Measurements from ENCODE around the gene SPOCK1.
A peak's percentile ranks its signal among the peaks of the same experiment; 100 is the strongest.

The SPOCK1 gene

DNA sequence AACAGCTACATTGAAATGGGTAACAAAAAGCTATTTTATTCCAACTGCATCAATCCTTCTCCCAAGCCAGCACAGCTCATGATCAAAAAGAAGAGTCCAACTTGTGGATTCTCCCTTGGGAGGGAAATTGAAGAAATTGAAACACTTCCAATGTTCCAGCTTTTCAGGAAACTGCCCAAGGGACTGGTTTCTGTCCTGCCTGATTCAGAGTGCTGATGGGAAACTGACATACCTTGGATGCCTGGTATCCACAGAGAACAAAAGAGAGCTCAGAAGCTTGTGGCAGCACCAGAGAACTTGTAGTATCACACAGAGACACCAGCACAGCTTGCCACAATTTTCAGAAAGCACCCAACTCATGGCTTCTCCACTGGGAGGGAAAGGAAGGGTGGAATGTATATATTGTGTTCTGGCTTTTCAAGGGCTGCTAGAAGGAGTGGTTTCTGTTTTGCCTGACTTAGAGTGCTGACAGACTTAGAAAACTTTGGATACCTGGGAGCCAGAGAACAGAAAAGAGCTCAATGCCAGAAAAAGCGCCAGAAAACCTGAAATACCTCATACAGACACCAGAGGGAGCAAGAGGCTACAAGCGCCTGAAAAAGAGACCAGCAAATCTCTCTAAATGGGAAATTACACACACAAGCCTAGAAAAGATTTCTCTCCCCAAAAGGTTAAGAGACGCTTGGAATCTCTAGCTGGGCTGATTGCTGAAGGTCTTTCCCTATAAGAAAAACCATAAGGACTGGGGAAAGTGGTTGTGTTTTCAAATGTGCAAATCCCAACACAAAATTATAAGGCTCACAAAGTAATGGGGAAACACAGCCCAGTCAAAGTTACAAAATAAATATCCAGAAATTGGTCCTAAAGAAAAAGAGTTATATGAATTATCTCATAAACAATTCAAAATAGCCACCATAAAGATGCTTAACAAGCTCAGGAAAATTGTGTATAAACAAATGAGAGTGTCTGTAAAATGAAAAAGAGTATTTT is 178.8 kb downstream of the SPOCK1 start:
- DNase-seq, result peak; percentile 20

DNA sequence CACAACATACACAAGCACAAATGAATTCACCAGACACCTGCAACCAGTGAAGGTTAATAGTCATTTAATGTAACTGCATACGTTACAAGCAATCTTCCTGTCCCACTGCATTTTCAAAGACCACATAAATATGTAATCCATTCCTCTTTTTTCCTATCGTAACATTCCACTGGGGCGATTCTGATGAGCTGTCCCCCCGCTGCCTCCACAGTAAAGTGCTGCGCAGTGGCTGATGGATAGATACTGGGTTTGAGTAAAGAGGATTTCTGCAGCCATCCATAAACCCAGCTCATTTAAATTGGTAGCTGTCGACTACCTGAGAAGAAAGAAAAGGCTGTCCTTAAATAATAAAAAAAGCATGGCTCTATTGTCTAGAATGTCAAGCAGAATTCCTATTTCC is 181.1 kb downstream of the SPOCK1 start:
- DNase-seq, result no peak

DNA sequence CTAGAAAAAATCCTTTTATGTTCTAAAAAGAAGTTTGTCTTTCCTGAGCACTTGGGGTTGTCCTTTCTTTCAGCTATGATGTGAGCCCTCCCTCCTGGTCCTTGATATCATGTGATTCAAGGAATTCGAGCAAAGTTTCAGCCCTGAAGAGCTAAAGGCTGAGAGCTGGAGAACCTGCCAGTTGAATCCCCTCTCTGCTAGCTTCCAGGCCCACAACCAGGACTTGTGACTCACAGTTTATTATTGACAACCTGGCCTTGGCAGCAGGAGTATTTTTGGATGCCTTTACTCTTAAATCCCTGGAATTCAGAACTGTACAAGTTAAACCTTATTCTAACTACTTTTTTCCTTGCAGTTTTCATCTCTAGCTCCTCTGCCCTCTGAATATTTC is 182.8 kb downstream of the SPOCK1 start:
- DNase-seq, result no peak

DNA sequence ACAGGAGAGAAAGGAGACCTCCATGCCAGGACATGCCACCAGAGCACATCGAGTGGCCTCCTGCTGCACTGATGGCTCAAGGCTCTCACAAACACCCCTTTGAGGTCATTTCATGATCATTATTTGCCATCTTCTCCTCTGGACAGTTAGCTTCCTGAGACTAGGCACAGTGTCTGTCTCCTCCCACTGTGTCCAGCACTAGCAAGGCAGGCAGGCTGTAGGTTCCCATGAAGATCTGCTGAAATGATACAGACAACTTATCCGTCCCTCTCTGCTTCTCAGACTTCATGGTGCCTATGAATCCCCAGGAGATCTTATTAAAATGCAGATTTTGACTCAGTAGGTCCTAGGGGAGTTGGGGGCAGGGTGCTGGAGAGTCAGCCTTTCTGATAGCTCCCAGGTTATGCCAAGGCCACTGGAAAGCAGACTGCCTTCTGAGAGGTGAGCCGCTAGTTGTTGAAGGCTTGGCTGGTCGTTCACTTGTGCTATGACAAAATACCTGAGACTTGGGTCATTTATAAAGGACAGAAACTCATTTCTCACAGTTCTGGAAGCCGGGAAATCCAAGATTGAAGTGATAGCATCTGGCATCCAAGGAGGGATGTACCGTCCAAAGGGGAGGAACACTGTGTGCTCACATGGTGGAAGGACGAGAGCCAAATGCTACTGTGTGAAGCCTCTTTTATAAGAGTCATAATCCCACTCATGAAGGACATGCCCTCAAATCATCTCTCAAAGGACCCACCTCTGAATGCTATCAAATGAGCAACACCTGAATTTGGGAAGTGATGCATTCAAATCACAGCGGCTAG is 183.4 kb downstream of the SPOCK1 start:
- no peak for DNase-seq

DNA sequence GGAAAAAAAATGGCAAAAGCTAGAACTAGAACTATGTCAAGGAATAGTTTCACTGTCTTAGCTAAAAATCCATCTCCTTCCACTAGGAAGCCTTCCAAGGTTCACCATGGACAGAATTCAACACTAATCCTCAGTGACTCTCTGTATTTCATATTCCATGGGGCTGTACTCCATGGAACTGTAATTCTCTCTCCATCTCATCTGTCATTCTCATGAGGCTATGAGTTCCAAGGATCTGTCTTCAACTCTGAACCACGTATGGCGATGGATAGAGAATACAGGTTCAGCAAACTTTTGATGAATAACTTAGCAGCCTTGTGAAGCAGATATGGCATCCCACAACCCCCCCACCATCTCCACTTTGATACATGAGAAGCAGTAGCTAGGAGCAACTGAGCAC is 184.0 kb downstream of the SPOCK1 start:
- DNase-seq, result no peak

DNA sequence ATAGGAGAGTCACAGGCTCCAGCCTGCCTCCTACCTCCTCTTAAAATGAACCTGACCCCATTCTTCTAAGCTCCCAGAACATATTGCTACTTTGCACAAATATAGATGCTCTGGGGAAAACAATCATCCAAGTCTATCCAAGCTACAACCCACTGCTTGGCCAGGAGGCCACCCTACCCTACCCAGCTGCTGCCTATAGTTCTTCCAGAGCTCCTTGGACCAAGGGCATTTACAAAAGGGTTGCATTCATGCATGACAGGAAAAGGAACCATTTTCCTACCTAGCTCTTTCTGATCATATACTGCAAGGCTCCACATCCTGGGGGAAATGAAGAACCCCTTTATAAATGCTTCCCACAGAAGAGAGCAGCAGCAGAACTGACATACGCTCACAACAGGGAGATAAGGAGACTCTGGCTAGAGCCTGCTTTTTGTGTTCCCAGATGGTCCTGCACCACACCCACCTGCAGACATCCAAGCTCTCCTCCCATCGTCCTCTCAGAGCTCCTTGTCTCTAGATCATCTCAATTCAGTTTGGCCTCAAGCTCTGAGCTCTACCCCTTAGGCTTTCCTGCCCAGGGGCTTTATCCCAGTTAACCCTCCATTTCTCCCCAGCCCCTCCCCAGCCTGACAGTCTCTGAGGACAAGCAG is 185.5 kb downstream of the SPOCK1 start:
- no peak for DNase-seq

DNA sequence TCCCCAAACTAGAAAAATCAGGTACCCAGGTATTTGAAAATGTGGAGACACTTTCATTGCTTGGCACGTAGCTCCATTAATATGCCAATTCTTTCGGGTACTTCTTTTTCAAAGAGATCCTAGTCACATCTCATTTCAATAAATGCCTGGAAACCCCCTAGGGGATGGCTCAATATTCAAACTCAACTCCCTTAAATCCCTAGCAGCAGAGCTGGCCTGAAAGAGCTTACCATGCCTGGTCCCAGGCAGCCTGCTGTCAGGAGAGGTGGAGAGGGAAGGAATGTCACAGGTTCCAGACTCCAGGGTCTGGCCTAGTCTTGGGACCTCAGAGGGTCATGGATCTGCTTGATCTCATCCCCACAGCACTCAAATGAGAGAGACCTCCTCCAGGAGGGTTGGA is 187.1 kb downstream of the SPOCK1 start:
- DNase-seq, result no peak

DNA sequence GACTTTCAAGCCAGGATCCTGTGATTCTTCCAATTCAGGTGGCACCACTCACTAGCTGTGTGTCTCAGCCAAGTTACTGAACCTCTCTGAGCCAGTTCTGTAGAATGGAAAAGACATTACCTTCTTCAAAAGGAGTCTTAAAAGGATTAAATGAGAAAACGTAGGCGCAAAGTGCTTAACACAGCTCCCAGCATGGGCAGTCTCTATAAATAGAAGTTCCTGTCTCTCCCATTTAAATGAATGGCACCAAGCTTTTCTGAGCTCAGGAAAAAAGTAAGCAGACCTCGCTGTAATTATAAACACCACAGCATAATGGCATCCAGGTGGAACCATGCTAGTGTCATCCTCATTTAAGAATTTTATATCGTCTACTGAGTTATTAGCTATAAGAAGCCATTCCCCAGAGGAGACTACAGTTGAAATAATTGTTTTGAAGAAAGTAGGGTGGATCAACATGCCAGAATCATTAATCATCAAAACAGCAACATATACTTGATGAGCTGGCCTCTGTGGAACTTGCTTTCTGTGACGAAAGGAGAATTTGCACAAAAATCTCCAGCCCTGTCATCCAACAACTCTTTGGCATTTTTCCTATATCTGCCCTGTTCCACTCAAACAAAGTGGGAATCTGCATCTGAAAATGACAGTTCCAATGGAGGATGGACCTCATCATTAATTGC is 188.9 kb downstream of the SPOCK1 start:
- DNase-seq, result no peak

DNA sequence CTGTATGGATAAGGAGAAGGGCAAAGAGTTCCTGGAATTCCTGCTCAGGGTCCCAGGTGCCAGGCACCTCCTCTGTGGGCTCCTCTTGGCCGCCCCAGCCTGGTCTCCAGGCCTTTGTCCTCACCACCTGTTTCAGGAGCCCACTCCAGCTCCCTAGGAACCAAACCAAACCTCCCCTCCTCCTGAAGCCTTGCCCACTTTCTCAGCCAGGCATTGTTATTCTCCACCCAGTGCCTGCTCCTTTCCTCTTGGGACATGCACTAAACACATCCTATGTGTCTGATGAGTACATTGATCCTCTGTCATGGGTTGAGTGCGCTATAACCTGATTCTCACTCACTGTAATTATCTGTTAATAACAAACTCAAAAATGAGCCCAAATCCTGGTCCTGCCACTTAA is 189.8 kb downstream of the SPOCK1 start:
- no peak for DNase-seq

DNA sequence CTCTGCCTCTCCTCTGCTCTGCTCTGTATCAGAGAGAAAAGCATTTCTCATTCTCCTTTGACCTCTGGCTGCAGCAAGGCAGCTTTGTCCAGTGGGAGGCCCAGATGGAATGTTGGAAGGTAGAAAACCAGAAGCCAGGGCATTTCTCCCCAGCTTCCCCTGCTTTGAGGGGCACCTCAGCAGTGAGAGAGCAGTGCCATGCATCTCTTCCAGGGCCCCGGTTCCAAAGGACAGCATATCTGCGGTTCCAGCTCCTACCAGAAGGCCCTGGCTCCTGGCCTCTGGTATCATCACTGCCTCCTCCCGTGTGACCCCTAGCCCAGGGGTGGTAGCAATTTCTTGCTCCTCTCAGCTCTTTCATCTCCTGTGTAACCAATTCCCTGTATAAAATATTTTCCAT is 190.8 kb downstream of the SPOCK1 start:
- DNase-seq, result no peak

DNA sequence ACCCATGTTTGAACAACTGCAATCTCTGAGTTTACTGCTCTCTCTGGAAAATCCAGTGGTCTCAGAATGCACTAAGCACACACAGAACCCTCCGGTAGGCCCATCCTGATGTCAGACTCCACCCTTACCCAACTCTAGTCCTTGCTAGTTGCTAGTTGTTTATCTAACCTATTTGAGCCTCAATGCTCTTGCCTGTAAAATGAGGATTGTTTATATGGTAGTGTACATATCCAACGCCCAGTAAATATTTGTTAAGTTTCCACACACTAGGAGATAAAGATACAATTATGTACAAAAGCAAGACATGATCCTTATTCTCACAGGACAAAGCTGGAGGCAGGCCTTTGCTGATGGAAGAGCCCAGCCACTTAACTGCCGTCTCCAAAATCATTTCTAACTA is 192.2 kb downstream of the SPOCK1 start:
- DNase-seq, result no peak

DNA sequence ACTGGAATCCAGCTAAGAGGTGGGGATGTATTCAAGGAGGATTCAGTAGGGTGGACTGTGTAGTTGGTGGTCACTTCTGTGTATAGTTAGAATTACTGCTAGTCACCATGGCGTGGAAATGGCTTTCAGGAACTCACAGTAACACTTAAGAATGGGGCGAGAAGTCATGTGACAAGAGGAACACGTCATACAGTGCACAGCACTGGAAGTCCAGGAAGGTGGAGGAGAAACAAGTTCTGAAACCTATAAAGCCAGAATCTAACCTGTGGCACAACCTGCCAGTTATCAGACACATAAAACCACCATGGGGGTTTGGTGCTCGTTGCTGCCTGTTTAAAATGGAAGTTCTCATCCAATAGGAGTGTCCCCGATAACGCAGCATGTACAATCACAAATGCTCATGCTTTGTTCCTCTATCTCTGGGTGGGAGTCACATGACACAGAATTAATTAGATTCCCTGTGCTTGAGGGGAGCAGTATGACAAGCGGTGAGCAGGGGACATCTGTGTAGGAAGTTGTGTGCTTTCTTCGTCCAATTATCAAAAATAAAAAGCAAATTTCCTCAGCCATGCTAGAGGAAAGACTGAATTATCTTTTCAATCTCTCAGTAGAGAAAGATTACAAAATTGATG is 193.0 kb downstream of the SPOCK1 start:
- DNase-seq, result no peak

DNA sequence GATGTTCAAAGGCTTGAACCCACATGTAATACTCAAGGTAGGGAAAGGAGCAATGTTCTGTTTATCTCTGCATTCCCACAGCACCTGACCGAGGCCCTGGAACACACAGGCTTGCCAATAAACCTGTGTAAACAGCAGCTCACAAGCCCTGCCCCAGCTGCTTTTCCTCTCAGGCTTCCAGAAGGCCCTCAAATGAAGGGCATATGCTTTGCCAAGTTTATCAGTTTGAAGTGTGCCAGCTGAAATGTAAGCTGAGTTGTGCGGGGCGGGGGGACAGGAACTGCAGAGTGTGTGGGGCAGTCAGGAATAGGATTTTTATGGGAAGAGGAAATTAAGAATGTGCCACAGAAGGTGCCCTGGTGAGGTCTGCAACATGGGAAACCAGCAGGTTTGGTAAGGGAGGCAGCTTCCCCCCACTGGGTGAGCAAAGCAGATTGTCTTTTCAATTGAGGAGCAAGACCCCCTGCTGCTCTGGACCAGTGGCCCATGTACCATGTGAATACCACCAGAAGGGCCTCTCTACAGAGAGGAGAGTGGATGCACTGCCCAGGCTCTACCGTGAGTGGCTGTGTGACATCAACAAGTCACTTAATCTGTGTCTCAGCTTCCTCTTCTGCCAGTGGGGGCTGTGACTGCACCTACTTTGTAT is 194.8 kb downstream of the SPOCK1 start:
- DNase-seq, result no peak

DNA sequence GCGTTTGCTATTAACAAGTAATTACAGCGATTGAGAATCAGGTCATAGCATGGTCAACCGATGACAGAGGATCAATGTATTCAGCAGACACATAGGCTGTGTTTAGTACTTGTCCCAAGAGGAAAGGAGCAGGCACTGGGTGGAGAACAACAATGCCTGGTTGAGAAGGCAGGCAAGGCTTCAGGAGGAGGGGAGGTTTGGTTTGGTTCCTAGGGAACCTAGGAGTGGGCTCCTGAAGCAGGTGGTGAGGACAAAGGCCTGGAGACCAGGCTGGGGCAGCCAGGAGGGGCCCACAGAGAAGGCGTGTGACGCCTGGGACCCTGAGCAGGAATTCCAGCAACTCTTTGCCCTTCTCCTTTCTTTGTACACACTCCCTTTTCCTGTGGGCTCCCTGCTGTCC is 195.6 kb downstream of the SPOCK1 start:
- DNase-seq, result no peak

DNA sequence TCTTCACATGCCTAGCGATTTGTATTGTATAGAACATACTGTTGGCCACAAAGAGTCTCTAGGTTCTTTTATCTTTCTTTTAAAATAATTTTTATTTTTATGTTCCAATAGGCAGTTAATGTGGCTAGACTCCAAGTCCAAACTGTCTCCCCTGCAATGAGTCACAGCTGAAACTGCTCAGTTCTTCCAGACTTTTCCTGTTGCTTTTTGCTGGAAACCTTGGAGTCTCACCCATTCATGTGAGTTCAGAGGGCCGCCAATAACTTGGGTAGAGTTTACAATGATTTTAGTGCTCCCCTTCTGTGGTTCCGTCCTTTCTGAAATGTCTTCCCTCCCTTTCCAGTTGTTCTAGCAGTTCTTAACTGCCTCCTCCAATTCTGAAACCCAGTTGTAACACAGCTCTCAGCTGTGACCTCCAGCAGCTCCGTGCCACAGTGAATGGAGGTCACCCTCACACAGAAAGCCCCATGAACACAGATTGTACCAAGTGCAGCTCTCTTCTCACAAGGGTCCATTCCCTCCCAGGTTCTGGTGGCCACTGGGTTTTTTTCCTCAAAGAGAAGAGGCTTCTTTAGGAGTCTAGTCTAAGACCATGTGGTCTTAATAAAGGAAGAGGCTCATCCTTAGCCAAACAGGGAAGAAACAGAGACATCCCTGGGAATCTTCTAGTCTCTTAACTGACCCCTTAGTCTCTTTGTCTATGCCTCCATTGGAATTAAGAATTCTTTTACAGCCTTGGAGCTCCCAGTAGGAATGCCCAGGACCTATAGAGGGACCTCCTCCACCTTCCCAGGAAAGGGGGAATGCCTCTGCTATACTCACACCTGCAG is 198.5 kb downstream of the SPOCK1 start:
- DNase-seq, result no peak

DNA sequence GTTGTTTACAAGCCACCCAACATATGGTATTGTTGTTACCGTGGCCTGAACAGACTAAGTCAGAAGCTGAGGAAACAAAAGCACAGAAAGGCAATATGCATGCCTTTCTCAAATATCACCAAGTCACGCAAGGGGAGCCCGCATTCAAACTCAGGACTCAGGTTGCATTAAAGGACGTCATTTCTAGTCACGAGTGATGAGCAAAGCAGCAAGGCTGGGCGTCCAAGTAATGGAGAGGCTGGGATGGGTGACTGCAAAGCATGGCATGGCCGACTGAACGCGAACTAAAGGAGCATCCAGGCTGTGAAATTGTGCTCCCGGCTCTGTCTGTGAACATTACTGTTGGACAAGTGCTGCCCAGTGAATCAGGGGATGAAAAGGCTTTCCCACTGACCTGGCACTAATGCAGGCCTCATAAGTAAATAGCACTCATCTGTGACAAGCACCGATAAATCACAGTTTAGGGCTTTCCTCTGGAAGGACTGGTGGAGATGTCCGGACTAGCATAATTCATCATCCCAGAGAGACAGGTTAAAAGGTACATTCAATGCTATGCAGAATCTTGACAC is 202.8 kb downstream of the SPOCK1 start:
- DNase-seq, result no peak

DNA sequence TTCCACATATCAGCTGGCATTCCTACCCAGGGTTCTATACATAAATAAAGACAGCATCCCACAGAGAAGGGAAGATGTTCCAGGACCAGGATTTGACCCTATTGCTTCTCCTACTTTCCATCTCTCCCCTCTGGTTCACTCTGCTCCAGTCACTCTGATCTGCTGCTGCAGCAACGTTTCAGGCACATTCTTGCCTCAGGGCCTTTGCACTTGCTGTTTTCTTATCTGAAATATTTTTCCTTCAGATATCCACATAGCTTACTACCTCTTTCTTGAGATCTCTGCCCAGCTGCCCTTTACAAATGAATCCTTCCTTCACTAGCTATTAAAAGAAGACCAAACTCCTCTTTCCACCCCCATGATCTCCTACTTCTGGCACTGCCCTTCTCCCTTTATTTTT is 204.5 kb downstream of the SPOCK1 start:
- DNase-seq, result no peak

DNA sequence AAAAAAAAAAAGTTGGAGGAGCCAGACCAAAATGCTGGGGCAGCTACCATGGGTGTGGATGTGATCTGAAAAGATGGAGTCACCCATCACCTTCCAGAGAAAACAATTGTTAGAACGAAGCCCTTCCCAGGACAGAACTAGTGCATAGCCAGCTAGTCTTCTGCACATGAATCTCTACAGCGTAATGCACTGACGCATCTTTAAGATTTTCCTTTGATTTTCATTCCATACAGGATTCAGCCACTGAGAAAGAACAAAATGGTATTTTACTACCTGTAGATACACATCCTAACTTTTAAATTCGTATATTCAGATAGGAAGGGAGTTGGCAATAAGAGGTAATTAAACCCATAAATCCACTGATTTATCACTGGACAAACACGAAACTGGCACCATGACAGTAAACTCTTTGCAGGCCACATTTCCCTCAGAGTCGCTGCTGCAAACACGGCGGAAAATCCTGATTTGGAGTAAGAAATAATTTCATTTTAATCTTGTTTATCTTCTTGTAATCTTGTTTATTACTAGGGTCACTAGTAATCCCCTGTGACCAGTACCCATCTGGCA is 206.6 kb downstream of the SPOCK1 start:
- no peak for DNase-seq

DNA sequence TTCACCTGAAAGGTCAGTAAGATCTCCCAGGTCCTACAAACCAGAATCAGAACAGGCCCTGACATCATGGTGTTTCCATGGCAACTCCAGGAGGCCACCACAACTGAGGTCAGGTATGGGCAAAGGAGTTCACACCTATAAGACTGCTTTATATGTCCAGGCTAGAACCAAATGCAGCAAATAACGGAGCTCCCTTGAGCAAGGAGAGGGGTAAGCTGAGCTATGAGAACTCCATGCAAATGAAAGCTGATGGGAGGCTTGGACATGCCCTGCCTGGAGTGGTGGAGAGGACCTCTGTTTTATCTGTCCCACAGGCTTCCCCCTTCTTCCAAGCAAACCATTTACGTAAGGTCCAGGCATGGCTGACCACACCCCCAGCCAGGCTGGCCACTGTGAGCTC is 207.7 kb downstream of the SPOCK1 start:
- DNase-seq, result no peak

DNA sequence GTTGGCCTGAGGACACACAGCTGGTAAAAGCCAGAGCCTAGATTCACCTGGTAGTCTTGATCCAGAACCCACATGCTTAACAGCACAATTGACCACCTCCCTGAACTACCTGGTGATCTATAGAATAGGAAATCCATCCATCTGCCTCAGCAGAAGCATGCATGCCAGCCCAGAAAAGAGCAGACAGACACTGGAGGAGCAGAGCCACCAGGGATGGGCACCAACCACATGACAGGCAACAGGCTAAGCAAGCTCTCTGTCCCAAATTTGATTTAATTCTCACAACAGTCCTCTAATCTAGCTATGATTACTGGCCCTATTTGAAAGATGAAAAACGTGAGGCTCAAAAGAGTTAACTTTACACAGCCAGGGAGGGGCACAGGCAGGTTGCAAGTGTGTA is 208.1 kb downstream of the SPOCK1 start:
- DNase-seq, result no peak
